ENCODE results near the gene VSTM2B.

DNA sequence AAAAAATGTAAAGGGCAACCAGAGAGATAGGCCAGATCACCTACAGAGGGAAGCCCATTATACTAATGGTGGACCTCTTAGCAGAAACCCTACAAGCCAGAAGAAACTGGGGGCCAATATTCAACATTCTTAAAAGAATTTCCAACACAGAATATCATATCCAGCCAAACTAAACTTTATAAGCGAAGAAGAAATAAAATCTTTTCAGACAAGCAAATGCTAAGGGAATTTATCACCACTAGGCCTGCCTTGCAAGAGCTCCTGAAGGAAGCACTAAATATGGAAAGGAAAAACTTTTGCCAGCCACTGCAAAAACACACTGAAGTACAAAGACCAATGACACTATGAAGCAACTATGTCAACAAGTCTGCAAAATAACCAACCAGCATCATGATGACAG lies 28.4 kb downstream of the VSTM2B start:
- TF ChIP-seq ATF7-NPFF (CRISPR knock-in tag; IDR thresholded peaks at IDR 0.05; ENCODE audit: low read depth): no peak
- TF ChIP-seq RBM39 (IDR thresholded peaks at IDR 0.05; ENCODE audit: low read depth, low read length, poor library complexity, severe bottlenecking): no peak
- TF ChIP-seq ZNF530 (CRISPR knock-in tag; IDR thresholded peaks at IDR 0.05; ENCODE audit: low read depth): no peak
- TF ChIP-seq THAP11 (CRISPR knock-in tag; IDR thresholded peaks at IDR 0.05): no peak
- no peak for TF ChIP-seq RBM22 (optimal IDR thresholded peaks at IDR 0.05; ENCODE audit: low read length)
- TF ChIP-seq ZNF556 (CRISPR knock-in tag; IDR thresholded peaks at IDR 0.05; ENCODE audit: borderline replicate concordance): no peak
- no peak for TF ChIP-seq CBX1 (IDR thresholded peaks at IDR 0.05; ENCODE audit: low read depth)
- TF ChIP-seq MAZ (IDR thresholded peaks at IDR 0.05; ENCODE audit: borderline replicate concordance, low read depth, low read length): no peak
- TF ChIP-seq MAZ (CRISPR knock-in tag; IDR thresholded peaks at IDR 0.05; ENCODE audit: low read depth): no peak
- TF ChIP-seq ZNF644 (CRISPR knock-in tag; IDR thresholded peaks at IDR 0.05; ENCODE audit: low read depth): no peak
- TF ChIP-seq ZNF660 (CRISPR knock-in tag; IDR thresholded peaks at IDR 0.05; ENCODE audit: borderline replicate concordance, low read depth): no peak
